HepG2 (cell line): Measurements from ENCODE around the gene RABEPK.

Source experiments
- CBX1 ChIP-seq: IDR thresholded peaks from one replicate; pipeline ENCODE4 v1.6.1; 2016; ENCODE audit warnings: antibody characterized with exemption, low read depth
- CCAR2 ChIP-seq: fragments of 200-400 bp; formaldehyde crosslinking; optimal IDR thresholded peaks from 2 replicates; pipeline ENCODE3; 2018; ENCODE audit warnings: low read depth, mild to moderate bottlenecking, low read length, moderate library complexity
- CTCF ChIP-seq: sonication (generic); formaldehyde crosslinking; IDR thresholded peaks from 2 replicates; pipeline ENCODE4 v1.5.0; 2020; ENCODE audit warnings: mild to moderate bottlenecking, missing genetic modification reagents, moderate library complexity
- ELF1 ChIP-seq: sonication (generic); formaldehyde crosslinking; IDR thresholded peaks from 2 replicates; pipeline ENCODE4 v1.4.0; 2020; ENCODE audit warnings: missing genetic modification reagents
- ESRRA ChIP-seq: sonication (generic); formaldehyde crosslinking; IDR thresholded peaks from 2 replicates; pipeline ENCODE4 v1.5.1; 2020; ENCODE audit warnings: mild to moderate bottlenecking, low read depth, missing genetic modification reagents
- HOXA7 ChIP-seq: sonication (generic); formaldehyde crosslinking; IDR thresholded peaks from 2 replicates; pipeline ENCODE4 v1.8.1; 2022; ENCODE audit warnings: mild to moderate bottlenecking, missing genetic modification reagents, moderate library complexity
- KDM4B ChIP-seq: sonication (generic); formaldehyde crosslinking; IDR thresholded peaks from 2 replicates; pipeline ENCODE4 v1.4.0; 2020; ENCODE audit warnings: missing genetic modification reagents
- KLF15 ChIP-seq: sonication (generic); formaldehyde crosslinking; IDR thresholded peaks from 2 replicates; pipeline ENCODE4 v1.8.1; 2023; ENCODE audit warnings: borderline replicate concordance, mild to moderate bottlenecking, inconsistent platforms, missing genetic modification reagents, mixed read lengths
- MAX ChIP-seq: IDR thresholded peaks from 2 replicates; pipeline ENCODE4 v1.6.1; 2012; ENCODE audit warnings: inconsistent platforms
- POLR2A ChIP-seq, 2 experiments: IDR thresholded peaks; 2 replicates each; pipeline ENCODE4 v1.6.1; 2011; ENCODE audit warnings: low read depth in 2 of 2, low read length in 2 of 2, mild to moderate bottlenecking in 1 of 2, moderate library complexity in 1 of 2; ENCODE audit not compliant: insufficient read depth in 1 of 2
- ZNF274 ChIP-seq: sonication (generic); formaldehyde crosslinking; IDR thresholded peaks from 2 replicates; pipeline ENCODE4 v1.5.1; 2020; ENCODE audit warnings: mild to moderate bottlenecking, missing genetic modification reagents
- ZNF547 ChIP-seq: sonication (generic); formaldehyde crosslinking; IDR thresholded peaks from 2 replicates; pipeline ENCODE4 v1.5.1; 2020; ENCODE audit warnings: mild to moderate bottlenecking, missing genetic modification reagents
- ZSCAN29 ChIP-seq: sonication (generic); formaldehyde crosslinking; conservative IDR thresholded peaks from 2 replicates; pipeline ENCODE4 v1.4.0; 2020; ENCODE audit warnings: mild to moderate bottlenecking, missing genetic modification reagents

GRCh38 chr9:125214186-125214585 lies 13.8 kb downstream of the RABEPK start:
- no peak for TF ChIP-seq HOXA7 (CRISPR knock-in tag)
- TF ChIP-seq ZNF274, result no peak
- no peak for TF ChIP-seq MAX
- TF ChIP-seq ELF1, result no peak
- TF ChIP-seq ZSCAN29 (CRISPR knock-in tag), result no peak
- TF ChIP-seq CTCF, result no peak
- no peak for TF ChIP-seq KLF15
- TF ChIP-seq POLR2A (IDR thresholded peaks at IDR 0.05; ENCODE audit: insufficient read depth in 1 of 2, low read depth in 2 of 2, low read length in 2 of 2), result no peak
- no peak for TF ChIP-seq ESRRA (CRISPR knock-in tag)
- TF ChIP-seq CCAR2, result no peak
- TF ChIP-seq CBX1, result no peak
- TF ChIP-seq KDM4B (CRISPR knock-in tag), result no peak
- TF ChIP-seq ZNF547 (CRISPR knock-in tag), result no peak
